Measurements from ENCODE around the gene RBM28. TPM values are rescaled to one million over a fixed set of nuclear protein-coding genes. Genes with fewer than 3 reads are reported as not detected.
A peak's percentile ranks its signal among the peaks of the same experiment; 100 is the strongest.

Gene RBM28
- total and polyA plus RNA-seq, 4 donors, result 5.0 to 41.5 (median 32.3) TPM

DNA sequence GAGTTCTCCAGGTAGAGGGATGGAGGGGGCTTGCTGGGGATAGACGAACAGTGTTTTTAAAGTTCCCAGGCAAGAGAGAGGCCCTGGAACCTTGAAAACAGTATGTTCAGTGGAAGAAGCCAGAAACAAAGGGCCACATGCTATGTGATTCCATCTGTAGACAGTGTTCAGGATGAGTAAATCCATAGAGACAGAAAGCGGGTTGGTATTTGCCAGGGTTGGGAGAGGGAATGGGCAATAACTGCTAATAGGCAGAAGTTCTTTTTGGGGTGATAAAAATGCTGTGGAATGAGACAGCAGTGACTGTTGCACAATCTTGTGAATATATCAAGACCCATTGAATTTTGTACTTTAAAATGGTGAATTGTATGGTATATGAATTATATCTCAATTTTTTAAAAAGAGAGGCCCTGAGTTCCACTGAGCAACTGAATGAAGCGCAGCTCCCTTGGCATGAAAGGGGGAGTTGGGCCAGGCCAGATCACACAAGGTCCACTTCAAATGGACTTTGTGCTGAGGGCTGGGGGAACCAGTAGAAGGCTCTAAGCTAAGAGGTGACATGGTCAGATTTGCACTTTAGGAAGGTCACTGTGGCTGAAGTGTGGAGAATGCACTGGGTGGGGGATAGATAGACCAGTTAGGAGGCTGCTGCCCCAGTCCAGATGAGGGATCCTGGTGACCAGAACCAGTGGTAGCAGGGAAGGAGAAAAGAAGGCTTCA, 68.7 kb downstream of the RBM28 start:
- H3K27me3 ChIP-seq (ENCODE audit: control insufficient read depth in 1 of 2, insufficient read depth in 2 of 2, low read length in 1 of 2), result no peaks in the 10 kb centered on the region
- H3K36me3 ChIP-seq (ENCODE audit: control insufficient read depth in 1 of 2, insufficient read depth in 2 of 2, low read length in 1 of 2), result no peaks in the 10 kb centered on the region
- WGBS, 2 donors, result 60 to 63% methylated on average over 3 of the region's 3 CpGs
- ATAC-seq (ENCODE audit: low FRiP score) (no peak), DNase-seq (no peak)
- no peaks in the 10 kb centered on the region for H3K4me1 ChIP-seq (ENCODE audit: control insufficient read depth in 1 of 2, insufficient read depth in 2 of 2, low read length in 2 of 2)
- no peak overlapping the region for H3K27ac ChIP-seq (ENCODE audit: low read depth in 1 of 2, low read length in 2 of 2)
- peaks cover under 1% of the 10 kb centered on the region for H3K9me3 ChIP-seq (ENCODE audit: control insufficient read depth, low read length)
- intact Hi-C loops (cut with DNase I), result no loop called here
- H3K4me3 ChIP-seq (ENCODE audit: low read length in 2 of 2), result no peak overlapping the region

GRCh38 chr7:128274246-128274883, 69.3 kb downstream of the RBM28 start:
- DNase-seq (no peak), ATAC-seq (ENCODE audit: low FRiP score) (no peak)
- Histone ChIP-seq H3K27ac (ENCODE audit: low read depth in 1 of 2, low read length in 2 of 2) (no peak overlapping the region), H3K27me3 (ENCODE audit: control insufficient read depth in 1 of 2, insufficient read depth in 2 of 2, low read length in 1 of 2) (no peaks in the 10 kb centered on the region), H3K4me1 (ENCODE audit: control insufficient read depth in 1 of 2, insufficient read depth in 2 of 2, low read length in 2 of 2) (no peaks in the 10 kb centered on the region), H3K9me3 (ENCODE audit: control insufficient read depth, low read length) (no peaks in the 10 kb centered on the region), H3K36me3 (ENCODE audit: control insufficient read depth in 1 of 2, insufficient read depth in 2 of 2, low read length in 1 of 2) (no peaks in the 10 kb centered on the region), H3K4me3 (ENCODE audit: low read length in 2 of 2) (no peak overlapping the region)
- 79 to 82% methylated on average over 4 of the region's 4 CpGs for WGBS, 2 donors
- intact Hi-C loops (cut with DNase I), result no loop called here

DNA sequence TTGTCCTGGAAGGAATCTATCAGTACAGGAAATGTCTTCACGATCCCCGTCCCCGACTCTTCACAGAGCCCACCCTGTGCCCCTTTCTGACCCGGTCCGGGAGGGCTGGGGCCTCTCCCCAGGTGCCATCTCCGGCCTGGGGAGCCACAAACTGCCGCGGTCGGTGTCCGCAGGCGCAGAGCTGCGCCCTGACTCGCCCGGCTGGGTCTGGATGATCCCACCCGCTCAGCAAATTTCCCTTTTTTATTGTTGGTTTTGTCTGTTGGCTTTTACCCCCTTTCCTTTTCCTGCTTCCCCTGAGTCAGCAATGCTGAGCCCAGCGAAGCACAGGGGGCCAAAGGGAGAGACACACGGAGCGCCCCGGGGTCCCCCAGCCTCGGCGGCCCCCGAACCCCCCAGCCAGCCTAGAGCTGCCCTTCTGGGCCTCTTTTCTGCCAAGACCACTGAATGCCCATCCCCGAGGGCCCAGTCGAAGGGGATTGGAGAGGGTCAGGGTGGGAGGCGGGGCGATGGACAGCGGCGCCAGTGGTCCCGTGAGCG, 71.7 kb downstream of the RBM28 start:
- Histone ChIP-seq H3K27ac (ENCODE audit: low read depth in 1 of 2, low read length in 2 of 2) (no peak overlapping the region), H3K4me3 (ENCODE audit: low read length in 2 of 2) (no peak overlapping the region), H3K27me3 (ENCODE audit: control insufficient read depth in 1 of 2, insufficient read depth in 2 of 2, low read length in 1 of 2) (no peaks in the 10 kb centered on the region), H3K9me3 (ENCODE audit: control insufficient read depth, low read length) (no peaks in the 10 kb centered on the region), H3K36me3 (ENCODE audit: control insufficient read depth in 1 of 2, insufficient read depth in 2 of 2, low read length in 1 of 2) (no peaks in the 10 kb centered on the region), H3K4me1 (ENCODE audit: control insufficient read depth in 1 of 2, insufficient read depth in 2 of 2, low read length in 2 of 2) (no peaks in the 10 kb centered on the region)
- ATAC-seq (ENCODE audit: low FRiP score), result no peak
- intact Hi-C loops (cut with DNase I), result no loop called here
- DNase-seq, result no peak
- WGBS, 2 donors, result 7 to 10% methylated on average over 30 of the region's 30 CpGs

- WGBS, 2 donors, result 3 to 6% methylated on average over 37 of the region's 37 CpGs
- Histone ChIP-seq H3K9me3 (ENCODE audit: control insufficient read depth, low read length) (no peaks in the 10 kb centered on the region), H3K36me3 (ENCODE audit: control insufficient read depth in 1 of 2, insufficient read depth in 2 of 2, low read length in 1 of 2) (no peaks in the 10 kb centered on the region), H3K4me3 (ENCODE audit: low read length in 2 of 2) (no peak overlapping the region), H3K4me1 (ENCODE audit: control insufficient read depth in 1 of 2, insufficient read depth in 2 of 2, low read length in 2 of 2) (no peaks in the 10 kb centered on the region), H3K27me3 (ENCODE audit: control insufficient read depth in 1 of 2, insufficient read depth in 2 of 2, low read length in 1 of 2) (no peaks in the 10 kb centered on the region), H3K27ac (ENCODE audit: low read depth in 1 of 2, low read length in 2 of 2) (no peak overlapping the region)
- ATAC-seq (ENCODE audit: low FRiP score) (peak; percentile 47), DNase-seq (no peak)
- intact Hi-C loops (cut with DNase I), result no loop called here
Observed at GRCh38 chr7:128271471-128271941, 72.2 kb downstream of the RBM28 start.

GRCh38 chr7:128270826-128271272, 72.9 kb downstream of the RBM28 start:
- H3K27ac ChIP-seq (ENCODE audit: low read depth in 1 of 2, low read length in 2 of 2), result no peak overlapping the region
- intact Hi-C loops (cut with DNase I), result no loop called here
- DNase-seq (no peak), ATAC-seq (ENCODE audit: low FRiP score) (peak; percentile 27)
- no peaks in the 10 kb centered on the region for H3K4me1 ChIP-seq (ENCODE audit: control insufficient read depth in 1 of 2, insufficient read depth in 2 of 2, low read length in 2 of 2)
- H3K27me3 ChIP-seq (ENCODE audit: control insufficient read depth in 1 of 2, insufficient read depth in 2 of 2, low read length in 1 of 2), result no peaks in the 10 kb centered on the region
- H3K9me3 ChIP-seq (ENCODE audit: control insufficient read depth, low read length), result no peaks in the 10 kb centered on the region
- H3K4me3 ChIP-seq (ENCODE audit: low read length in 2 of 2), result no peak overlapping the region
- no peaks in the 10 kb centered on the region for H3K36me3 ChIP-seq (ENCODE audit: control insufficient read depth in 1 of 2, insufficient read depth in 2 of 2, low read length in 1 of 2)
- 4 to 6% methylated on average over 31 of the region's 31 CpGs for WGBS, 2 donors

DNA sequence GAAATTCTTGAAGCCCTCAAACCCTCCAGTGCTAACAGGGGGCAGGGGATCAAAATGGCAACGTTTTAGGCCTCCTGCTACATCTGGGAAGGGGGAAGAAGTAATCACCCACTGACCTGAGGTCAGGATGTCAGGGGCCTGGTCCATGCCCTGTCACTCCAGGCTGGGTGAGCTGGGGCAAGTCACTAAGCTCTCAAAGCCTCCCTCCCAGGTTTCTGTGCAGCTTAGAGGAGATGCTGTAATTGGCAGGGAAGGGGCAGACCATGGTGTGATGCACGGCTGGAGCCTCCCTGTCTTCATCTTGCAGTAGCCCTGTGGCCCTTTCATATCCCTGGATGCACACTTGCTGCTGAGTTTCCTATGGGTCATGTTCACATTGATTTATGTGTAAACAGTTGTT, 75.5 kb downstream of the RBM28 start:
- ATAC-seq (ENCODE audit: low FRiP score) (no peak), DNase-seq (no peak)
- WGBS, 2 donors, result 53 to 60% methylated on average over 2 of the region's 2 CpGs
- Histone ChIP-seq H3K27ac (ENCODE audit: low read depth in 1 of 2, low read length in 2 of 2) (no peak overlapping the region), H3K36me3 (ENCODE audit: control insufficient read depth in 1 of 2, insufficient read depth in 2 of 2, low read length in 1 of 2) (no peaks in the 10 kb centered on the region), H3K4me1 (ENCODE audit: control insufficient read depth in 1 of 2, insufficient read depth in 2 of 2, low read length in 2 of 2) (no peaks in the 10 kb centered on the region), H3K4me3 (ENCODE audit: low read length in 2 of 2) (no peak overlapping the region), H3K9me3 (ENCODE audit: control insufficient read depth, low read length) (no peaks in the 10 kb centered on the region), H3K27me3 (ENCODE audit: control insufficient read depth in 1 of 2, insufficient read depth in 2 of 2, low read length in 1 of 2) (no peaks in the 10 kb centered on the region)
- intact Hi-C loops (cut with DNase I), result no loop called here

- ATAC-seq (ENCODE audit: low FRiP score) (peak; percentile 25), DNase-seq (no peak)
- Histone ChIP-seq H3K4me1 (ENCODE audit: control insufficient read depth in 1 of 2, insufficient read depth in 2 of 2, low read length in 2 of 2) (no peaks in the 10 kb centered on the region), H3K9me3 (ENCODE audit: control insufficient read depth, low read length) (no peaks in the 10 kb centered on the region), H3K27ac (ENCODE audit: low read depth in 1 of 2, low read length in 2 of 2) (no peak overlapping the region), H3K27me3 (ENCODE audit: control insufficient read depth in 1 of 2, insufficient read depth in 2 of 2, low read length in 1 of 2) (no peaks in the 10 kb centered on the region), H3K4me3 (ENCODE audit: low read length in 2 of 2) (no peak overlapping the region), H3K36me3 (ENCODE audit: control insufficient read depth in 1 of 2, insufficient read depth in 2 of 2, low read length in 1 of 2) (no peaks in the 10 kb centered on the region)
- intact Hi-C loops (cut with DNase I), result no loop called here
- 28 to 31% methylated on average over 4 of the region's 4 CpGs for WGBS, 2 donors
Observed at GRCh38 chr7:128267595-128267924, 76.1 kb downstream of the RBM28 start.

- ATAC-seq (ENCODE audit: low FRiP score) (peak; percentile 42), DNase-seq (no peak)
- Histone ChIP-seq H3K27ac (ENCODE audit: low read depth in 1 of 2, low read length in 2 of 2) (no peak overlapping the region), H3K36me3 (ENCODE audit: control insufficient read depth in 1 of 2, insufficient read depth in 2 of 2, low read length in 1 of 2) (no peaks in the 10 kb centered on the region), H3K4me1 (ENCODE audit: control insufficient read depth in 1 of 2, insufficient read depth in 2 of 2, low read length in 2 of 2) (no peaks in the 10 kb centered on the region), H3K27me3 (ENCODE audit: control insufficient read depth in 1 of 2, insufficient read depth in 2 of 2, low read length in 1 of 2) (no peaks in the 10 kb centered on the region), H3K4me3 (ENCODE audit: low read length in 2 of 2) (no peak overlapping the region), H3K9me3 (ENCODE audit: control insufficient read depth, low read length) (no peaks in the 10 kb centered on the region)
- WGBS, 2 donors, result 3 to 6% methylated on average over 16 of the region's 16 CpGs
- intact Hi-C loops (cut with DNase I), result no loop called here
Observed at GRCh38 chr7:128266883-128267594, 76.7 kb downstream of the RBM28 start.

All from aorta (tissue), 5 donors.